HepG2 (cell line): ENCODE results near the gene TMEM129. TPM values are rescaled to one million over a fixed set of nuclear protein-coding genes. Genes with fewer than 3 reads are reported as not detected.

Source experiments
- AKAP8 ChIP-seq: sonication (generic); formaldehyde crosslinking; IDR thresholded peaks from 2 replicates; pipeline ENCODE4 v1.5.1; 2020; ENCODE audit warnings: mild to moderate bottlenecking, missing genetic modification reagents
- EEA1 ChIP-seq: sonication (generic); formaldehyde crosslinking; IDR thresholded peaks from 2 replicates; pipeline ENCODE4 v1.5.1; 2020; ENCODE audit warnings: mild to moderate bottlenecking, missing genetic modification reagents, borderline replicate concordance
- FOXA3 ChIP-seq: IDR thresholded peaks from 2 replicates; pipeline ENCODE4 v1.6.1; 2016; ENCODE audit warnings: missing genetic modification reagents, missing compliant biosample characterization
- GZF1 ChIP-seq: sonication (generic); formaldehyde crosslinking; IDR thresholded peaks from 2 replicates; pipeline ENCODE4 v1.5.1; 2020; ENCODE audit warnings: mild to moderate bottlenecking, missing genetic modification reagents
- HOXA3 ChIP-seq: sonication (generic); formaldehyde crosslinking; IDR thresholded peaks from 2 replicates; pipeline ENCODE4 v1.5.0; 2020; ENCODE audit warnings: missing genetic modification reagents
- HOXA5 ChIP-seq: sonication (generic); formaldehyde crosslinking; IDR thresholded peaks from 2 replicates; pipeline ENCODE4 v1.4.0; 2020; ENCODE audit warnings: missing genetic modification reagents
- NKX3-1 ChIP-seq: sonication (generic); formaldehyde crosslinking; IDR thresholded peaks from 2 replicates; pipeline ENCODE4 v1.5.0; 2020; ENCODE audit warnings: missing genetic modification reagents
- POGZ ChIP-seq: sonication (generic); formaldehyde crosslinking; IDR thresholded peaks from 2 replicates; pipeline ENCODE4 v1.4.0; 2020; ENCODE audit warnings: mild to moderate bottlenecking, missing genetic modification reagents
- SAFB2 ChIP-seq: sonication (generic); formaldehyde crosslinking; IDR thresholded peaks from 2 replicates; pipeline ENCODE4 v1.5.1; 2020; ENCODE audit warnings: missing genetic modification reagents, low read depth, mild to moderate bottlenecking, borderline replicate concordance
- ZBTB42 ChIP-seq: sonication (generic); formaldehyde crosslinking; IDR thresholded peaks from 2 replicates; pipeline ENCODE4 v1.5.0; 2020; ENCODE audit warnings: mild to moderate bottlenecking, missing genetic modification reagents
- ZFX ChIP-seq: sonication (generic); formaldehyde crosslinking; IDR thresholded peaks from 2 replicates; pipeline ENCODE4 v1.4.0; 2020; ENCODE audit warnings: mild to moderate bottlenecking, low read depth, missing genetic modification reagents, moderate library complexity
- ZNF292 ChIP-seq: sonication (generic); formaldehyde crosslinking; IDR thresholded peaks from 2 replicates; pipeline ENCODE4 v1.8.1; 2022; ENCODE audit warnings: mild to moderate bottlenecking, low read depth, missing genetic modification reagents, borderline replicate concordance
- ZNF430 ChIP-seq: sonication (generic); formaldehyde crosslinking; IDR thresholded peaks from 2 replicates; pipeline ENCODE4 v1.9.0; 2021; ENCODE audit warnings: mild to moderate bottlenecking, missing genetic modification reagents
- ZNF619 ChIP-seq: sonication (generic); formaldehyde crosslinking; IDR thresholded peaks from 2 replicates; pipeline ENCODE4 v1.4.0; 2020; ENCODE audit warnings: mild to moderate bottlenecking, missing genetic modification reagents
- ZSCAN29 ChIP-seq: sonication (generic); formaldehyde crosslinking; conservative IDR thresholded peaks from 2 replicates; pipeline ENCODE4 v1.4.0; 2020; ENCODE audit warnings: mild to moderate bottlenecking, missing genetic modification reagents
- polyA plus RNA-seq, 8 experiments: library from polyadenylated mRNA; depleted of rRNA in 3 of 8; stranded (reverse) in 7 of 8; unstranded in 1 of 8; fragments of >200 nt; fragmentation: Illumina TruSeq in 4 of 8; extraction: Trizol in 4 of 8; gene quantifications; 2 replicates each; pipeline versions ENCODE4 v1.2.1 to v1.2.3, GENCODE V29; 2011 to 2016; ENCODE audit warnings: low read depth in 4 of 8, missing spikeins in 1 of 8, mixed read lengths in 1 of 8; ENCODE audit not compliant: insufficient read depth in 1 of 8
- total RNA-seq, 5 experiments: library from RNA; depleted of rRNA; stranded (reverse); fragments of >200 nt; fragmentation: Illumina TruSeq; extraction: Trizol; gene quantifications; 2 replicates each; pipeline ENCODE4 v1.2.3, GENCODE V29; 2016; ENCODE audit warnings: low read depth in 1 of 5
- TF ChIP-seq, protein P1 (sequence below): sonication (generic); formaldehyde crosslinking; IDR thresholded peaks from 2 replicates; pipeline ENCODE4 v1.8.0; 2022; ENCODE audit warnings: mild to moderate bottlenecking, missing genetic modification reagents; ENCODE audit not compliant: insufficient replicate concordance
- TF ChIP-seq, protein P2 (sequence below): sonication (generic); formaldehyde crosslinking; IDR thresholded peaks from 2 replicates; pipeline ENCODE4 v1.4.0; 2020; ENCODE audit warnings: missing genetic modification reagents
- TF ChIP-seq, protein P3 (sequence below): sonication (generic); formaldehyde crosslinking; IDR thresholded peaks from 2 replicates; pipeline ENCODE4 v1.4.0; 2020; ENCODE audit warnings: missing genetic modification reagents
- TF ChIP-seq, protein P4 (sequence below): sonication (generic); formaldehyde crosslinking; IDR thresholded peaks from 2 replicates; pipeline ENCODE4 v1.4.0; 2020; ENCODE audit warnings: mild to moderate bottlenecking, missing genetic modification reagents

The TMEM129 gene
- total and polyA plus RNA-seq, 2 of the 13 experiments (the other 11 are each of a cell fraction or from before 2014, with no cell fraction given) = 19.0 to 25.8 TPM

DNA sequence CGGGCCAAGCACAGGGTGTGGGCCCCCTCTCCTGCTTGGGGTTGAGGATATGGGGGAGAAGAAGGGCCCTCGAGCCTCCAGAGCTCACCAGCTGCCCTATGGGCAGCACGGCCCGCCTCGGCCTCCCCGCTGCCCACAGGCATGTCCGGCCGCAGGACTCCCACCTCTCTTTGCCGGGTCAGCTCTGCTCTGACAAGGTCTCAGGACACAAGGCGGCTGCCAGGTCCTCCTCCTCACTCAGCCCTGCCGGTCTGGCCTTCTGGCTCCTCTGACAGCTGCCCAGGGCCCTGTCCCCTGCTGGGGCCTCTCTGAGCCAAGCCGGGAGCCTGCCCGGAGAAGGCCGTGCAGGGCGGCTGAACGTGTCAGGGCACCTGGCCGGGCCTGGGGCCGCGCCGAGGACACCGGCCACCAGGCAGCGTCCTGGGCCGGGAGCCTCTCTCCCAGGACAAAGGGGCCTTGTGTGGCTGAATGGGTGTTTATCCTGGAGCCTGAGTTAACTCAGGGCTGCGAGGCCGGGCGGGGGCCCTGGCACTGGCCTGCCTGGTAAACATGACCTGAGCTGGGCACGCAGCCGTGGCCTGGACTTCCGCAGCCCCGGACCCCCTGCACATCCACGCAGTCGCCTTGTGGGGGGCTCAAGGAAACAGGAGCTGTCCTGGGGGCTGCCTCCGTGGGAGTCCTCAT lies 25.9 kb upstream of the TMEM129 start (continued):
- TF ChIP-seq ZBTB42 (CRISPR knock-in tag) (0 out of 2 replicates have a peak, but pooled peaks have one; percentile 70), FOXA3 (CRISPR knock-in tag) (peak; percentile 85), ZFX (CRISPR knock-in tag) (peak; percentile 98), POGZ (peak; percentile 42), HOXA5 (CRISPR knock-in tag) (peak; percentile 85), NKX3-1 (CRISPR knock-in tag) (peak; percentile 51; the same call in 1 of the 2 replicates), ZNF292 (no peak), ZNF430 (CRISPR knock-in tag) (0 out of 2 replicates have a peak, but pooled peaks have one; percentile 39), GZF1 (CRISPR knock-in tag) (peak; percentile 72), AKAP8 (CRISPR knock-in tag) (peak; percentile 91), ZNF619 (CRISPR knock-in tag) (peak; percentile 38; the same call in 1 of the 2 replicates), SAFB2 (0 out of 2 replicates have a peak, but pooled peaks have one; percentile 49), EEA1 (peak; percentile 49; the same call in 1 of the 2 replicates), HOXA3 (CRISPR knock-in tag) (peak; percentile 83), ZSCAN29 (CRISPR knock-in tag) (peak; percentile 78; the same call in 1 of the 2 replicates)
- TF ChIP-seq, protein P1, sequence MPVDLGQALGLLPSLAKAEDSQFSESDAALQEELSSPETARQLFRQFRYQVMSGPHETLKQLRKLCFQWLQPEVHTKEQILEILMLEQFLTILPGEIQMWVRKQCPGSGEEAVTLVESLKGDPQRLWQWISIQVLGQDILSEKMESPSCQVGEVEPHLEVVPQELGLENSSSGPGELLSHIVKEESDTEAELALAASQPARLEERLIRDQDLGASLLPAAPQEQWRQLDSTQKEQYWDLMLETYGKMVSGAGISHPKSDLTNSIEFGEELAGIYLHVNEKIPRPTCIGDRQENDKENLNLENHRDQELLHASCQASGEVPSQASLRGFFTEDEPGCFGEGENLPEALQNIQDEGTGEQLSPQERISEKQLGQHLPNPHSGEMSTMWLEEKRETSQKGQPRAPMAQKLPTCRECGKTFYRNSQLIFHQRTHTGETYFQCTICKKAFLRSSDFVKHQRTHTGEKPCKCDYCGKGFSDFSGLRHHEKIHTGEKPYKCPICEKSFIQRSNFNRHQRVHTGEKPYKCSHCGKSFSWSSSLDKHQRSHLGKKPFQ (CRISPR knock-in tag) = peak; percentile 38
- TF ChIP-seq, protein P2, sequence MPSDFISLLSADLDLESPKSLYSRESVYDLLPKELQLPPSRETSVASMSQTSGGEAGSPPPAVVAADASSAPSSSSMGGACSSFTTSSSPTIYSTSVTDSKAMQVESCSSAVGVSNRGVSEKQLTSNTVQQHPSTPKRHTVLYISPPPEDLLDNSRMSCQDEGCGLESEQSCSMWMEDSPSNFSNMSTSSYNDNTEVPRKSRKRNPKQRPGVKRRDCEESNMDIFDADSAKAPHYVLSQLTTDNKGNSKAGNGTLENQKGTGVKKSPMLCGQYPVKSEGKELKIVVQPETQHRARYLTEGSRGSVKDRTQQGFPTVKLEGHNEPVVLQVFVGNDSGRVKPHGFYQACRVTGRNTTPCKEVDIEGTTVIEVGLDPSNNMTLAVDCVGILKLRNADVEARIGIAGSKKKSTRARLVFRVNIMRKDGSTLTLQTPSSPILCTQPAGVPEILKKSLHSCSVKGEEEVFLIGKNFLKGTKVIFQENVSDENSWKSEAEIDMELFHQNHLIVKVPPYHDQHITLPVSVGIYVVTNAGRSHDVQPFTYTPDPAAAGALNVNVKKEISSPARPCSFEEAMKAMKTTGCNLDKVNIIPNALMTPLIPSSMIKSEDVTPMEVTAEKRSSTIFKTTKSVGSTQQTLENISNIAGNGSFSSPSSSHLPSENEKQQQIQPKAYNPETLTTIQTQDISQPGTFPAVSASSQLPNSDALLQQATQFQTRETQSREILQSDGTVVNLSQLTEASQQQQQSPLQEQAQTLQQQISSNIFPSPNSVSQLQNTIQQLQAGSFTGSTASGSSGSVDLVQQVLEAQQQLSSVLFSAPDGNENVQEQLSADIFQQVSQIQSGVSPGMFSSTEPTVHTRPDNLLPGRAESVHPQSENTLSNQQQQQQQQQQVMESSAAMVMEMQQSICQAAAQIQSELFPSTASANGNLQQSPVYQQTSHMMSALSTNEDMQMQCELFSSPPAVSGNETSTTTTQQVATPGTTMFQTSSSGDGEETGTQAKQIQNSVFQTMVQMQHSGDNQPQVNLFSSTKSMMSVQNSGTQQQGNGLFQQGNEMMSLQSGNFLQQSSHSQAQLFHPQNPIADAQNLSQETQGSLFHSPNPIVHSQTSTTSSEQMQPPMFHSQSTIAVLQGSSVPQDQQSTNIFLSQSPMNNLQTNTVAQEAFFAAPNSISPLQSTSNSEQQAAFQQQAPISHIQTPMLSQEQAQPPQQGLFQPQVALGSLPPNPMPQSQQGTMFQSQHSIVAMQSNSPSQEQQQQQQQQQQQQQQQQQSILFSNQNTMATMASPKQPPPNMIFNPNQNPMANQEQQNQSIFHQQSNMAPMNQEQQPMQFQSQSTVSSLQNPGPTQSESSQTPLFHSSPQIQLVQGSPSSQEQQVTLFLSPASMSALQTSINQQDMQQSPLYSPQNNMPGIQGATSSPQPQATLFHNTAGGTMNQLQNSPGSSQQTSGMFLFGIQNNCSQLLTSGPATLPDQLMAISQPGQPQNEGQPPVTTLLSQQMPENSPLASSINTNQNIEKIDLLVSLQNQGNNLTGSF (CRISPR knock-in tag) = peak; percentile 74; the same call in 1 of the 2 replicates
- TF ChIP-seq, protein P3, sequence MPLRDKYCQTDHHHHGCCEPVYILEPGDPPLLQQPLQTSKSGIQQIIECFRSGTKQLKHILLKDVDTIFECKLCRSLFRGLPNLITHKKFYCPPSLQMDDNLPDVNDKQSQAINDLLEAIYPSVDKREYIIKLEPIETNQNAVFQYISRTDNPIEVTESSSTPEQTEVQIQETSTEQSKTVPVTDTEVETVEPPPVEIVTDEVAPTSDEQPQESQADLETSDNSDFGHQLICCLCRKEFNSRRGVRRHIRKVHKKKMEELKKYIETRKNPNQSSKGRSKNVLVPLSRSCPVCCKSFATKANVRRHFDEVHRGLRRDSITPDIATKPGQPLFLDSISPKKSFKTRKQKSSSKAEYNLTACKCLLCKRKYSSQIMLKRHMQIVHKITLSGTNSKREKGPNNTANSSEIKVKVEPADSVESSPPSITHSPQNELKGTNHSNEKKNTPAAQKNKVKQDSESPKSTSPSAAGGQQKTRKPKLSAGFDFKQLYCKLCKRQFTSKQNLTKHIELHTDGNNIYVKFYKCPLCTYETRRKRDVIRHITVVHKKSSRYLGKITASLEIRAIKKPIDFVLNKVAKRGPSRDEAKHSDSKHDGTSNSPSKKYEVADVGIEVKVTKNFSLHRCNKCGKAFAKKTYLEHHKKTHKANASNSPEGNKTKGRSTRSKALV (CRISPR knock-in tag) = peak; percentile 69; the same call in 1 of the 2 replicates
- TF ChIP-seq, protein P4, sequence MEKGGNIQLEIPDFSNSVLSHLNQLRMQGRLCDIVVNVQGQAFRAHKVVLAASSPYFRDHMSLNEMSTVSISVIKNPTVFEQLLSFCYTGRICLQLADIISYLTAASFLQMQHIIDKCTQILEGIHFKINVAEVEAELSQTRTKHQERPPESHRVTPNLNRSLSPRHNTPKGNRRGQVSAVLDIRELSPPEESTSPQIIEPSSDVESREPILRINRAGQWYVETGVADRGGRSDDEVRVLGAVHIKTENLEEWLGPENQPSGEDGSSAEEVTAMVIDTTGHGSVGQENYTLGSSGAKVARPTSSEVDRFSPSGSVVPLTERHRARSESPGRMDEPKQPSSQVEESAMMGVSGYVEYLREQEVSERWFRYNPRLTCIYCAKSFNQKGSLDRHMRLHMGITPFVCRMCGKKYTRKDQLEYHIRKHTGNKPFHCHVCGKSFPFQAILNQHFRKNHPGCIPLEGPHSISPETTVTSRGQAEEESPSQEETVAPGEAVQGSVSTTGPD (CRISPR knock-in tag) = no peak
